GM18861 (cell line): Measurements from ENCODE around the gene NRG3.
"Not testable (repeated sequence)": the region's sequence is repeated elsewhere in the genome, so short reads cannot be mapped to it uniquely, and the experiment has no call there.

Experiments used
- ATAC-seq: cut with Tn5 transposase; IDR thresholded peaks from one replicate; pipeline ENCODE4 v1.9.1; 2021; ENCODE audit not compliant: unreplicated experiment

Gene NRG3

DNA sequence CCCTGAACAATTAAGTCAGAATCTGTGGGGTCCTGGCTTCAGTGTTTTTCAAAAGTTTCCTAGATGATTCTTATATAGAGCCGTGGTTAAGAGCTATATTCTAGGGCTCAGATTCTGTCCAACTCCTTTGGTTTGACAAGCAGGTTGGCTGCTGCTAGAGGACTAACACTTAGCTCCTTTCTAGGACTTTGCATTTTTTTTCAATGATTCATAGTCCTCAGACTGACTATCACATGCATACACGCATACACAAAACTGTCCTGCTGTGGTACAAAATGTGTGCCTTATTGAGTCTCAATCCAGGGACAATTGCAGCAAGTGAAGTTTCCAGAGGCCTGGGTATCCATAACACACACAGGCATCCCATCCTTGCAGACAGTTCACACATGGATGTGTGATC is 392.0 kb downstream of the NRG3 start:
- ATAC-seq = no peak

DNA sequence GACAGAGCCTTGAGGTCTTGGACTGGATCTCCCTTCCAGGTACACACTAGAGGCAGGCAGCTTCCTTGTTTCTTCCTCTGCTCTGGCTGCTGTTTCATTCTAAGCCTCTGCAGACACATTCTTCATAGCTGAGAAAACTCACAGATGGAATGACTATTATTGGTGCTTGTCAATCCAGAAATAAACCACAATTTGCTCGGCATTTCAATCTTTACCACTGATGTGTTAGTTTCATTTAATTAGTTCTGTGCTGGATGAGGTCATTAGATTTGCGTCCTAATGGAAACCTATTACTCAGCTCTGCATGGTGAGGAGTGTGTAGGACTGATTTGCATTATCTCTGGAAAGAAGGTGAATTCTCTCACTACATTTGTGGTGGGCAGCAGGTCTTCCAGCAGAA is 392.5 kb downstream of the NRG3 start:
- ATAC-seq = no peak

GRCh38 chr10:82267960-82268359 is 393.0 kb downstream of the NRG3 start:
- no peak for ATAC-seq

GRCh38 chr10:82277591-82277990 is 402.6 kb downstream of the NRG3 start:
- no peak for ATAC-seq

GRCh38 chr10:82278401-82279182 is 403.6 kb downstream of the NRG3 start:
- ATAC-seq = no peak

GRCh38 chr10:82282782-82283456 is 407.9 kb downstream of the NRG3 start:
- ATAC-seq = no peak

DNA sequence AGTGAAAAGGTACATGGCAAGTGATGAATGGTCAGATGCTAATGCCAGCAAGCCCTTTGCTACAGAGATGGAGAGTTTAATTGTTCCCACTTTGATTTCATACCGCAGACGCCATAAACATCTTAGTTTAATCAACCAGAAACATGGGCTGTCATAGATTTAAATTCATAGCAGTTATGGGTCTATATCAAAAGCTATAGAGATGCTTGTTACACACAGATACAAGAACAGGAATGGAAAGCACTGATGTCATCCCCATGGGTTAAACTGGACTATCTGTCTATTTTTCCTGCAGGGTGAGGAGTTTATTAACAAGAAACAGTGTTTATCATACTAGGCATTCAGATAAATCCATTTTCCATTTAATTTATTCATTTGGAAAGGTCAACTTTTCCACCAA is 409.2 kb downstream of the NRG3 start:
- no peak for ATAC-seq

DNA sequence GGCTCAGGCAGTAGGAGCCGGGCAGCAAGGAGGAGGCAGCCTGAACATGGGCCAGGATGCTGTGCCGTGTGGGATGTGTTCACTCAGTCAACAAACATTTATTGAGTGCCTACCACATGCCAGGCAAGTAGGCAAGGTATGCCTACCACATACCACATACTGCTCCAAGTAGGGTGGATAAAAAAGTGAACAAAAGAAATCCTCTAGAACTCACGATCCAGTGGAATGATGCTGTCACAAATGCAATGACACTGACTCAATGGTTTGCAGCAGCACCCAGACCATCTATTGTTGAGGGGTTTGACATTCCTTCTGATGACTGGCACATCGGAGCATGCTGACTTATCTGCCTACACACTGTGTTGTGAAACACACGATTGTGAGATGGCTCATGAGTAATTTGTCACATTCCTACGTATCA is 413.5 kb downstream of the NRG3 start:
- ATAC-seq = no peak

DNA sequence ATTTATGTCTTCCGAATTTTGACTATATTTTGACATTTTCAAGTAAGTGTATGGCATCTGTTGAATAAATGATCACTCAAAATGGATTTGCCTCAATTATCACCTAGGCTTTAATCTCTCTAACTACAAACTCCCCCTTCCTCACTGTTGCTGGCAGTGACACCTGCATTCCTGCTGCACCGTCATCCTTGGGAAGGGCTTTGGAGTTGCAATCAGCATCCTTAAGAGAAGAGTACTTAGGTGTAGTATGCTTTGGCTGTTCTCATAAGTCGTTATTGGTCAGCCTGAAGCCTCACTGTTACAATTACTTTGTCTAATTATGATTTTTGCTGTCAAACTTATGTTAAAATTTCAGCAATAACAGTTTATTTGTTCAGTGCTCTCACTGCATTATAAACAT is 415.0 kb downstream of the NRG3 start:
- no peak for ATAC-seq

DNA sequence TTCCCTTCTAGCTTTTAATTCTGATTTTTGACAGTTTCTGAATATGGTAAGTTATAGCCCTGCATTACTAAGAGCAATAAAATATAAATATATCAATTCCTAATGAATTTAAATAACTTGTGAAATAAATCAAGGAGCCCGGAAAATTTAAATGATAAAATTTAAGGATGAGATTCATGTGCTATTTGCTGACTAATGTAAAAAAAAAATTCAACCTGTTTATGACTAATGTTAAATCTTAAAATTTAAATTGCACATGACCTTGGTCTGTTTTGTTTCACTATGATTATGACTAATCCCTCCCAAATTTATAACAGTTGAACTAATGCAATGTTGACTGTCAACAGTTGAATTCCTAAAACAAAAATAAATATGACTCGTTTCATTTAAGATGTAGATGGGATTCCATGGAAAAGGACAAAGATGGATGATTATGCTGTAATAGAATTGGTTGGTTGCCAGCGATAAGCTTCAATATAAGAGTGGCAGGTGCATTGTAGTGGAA is 419.9 kb downstream of the NRG3 start:
- no peak for ATAC-seq

DNA sequence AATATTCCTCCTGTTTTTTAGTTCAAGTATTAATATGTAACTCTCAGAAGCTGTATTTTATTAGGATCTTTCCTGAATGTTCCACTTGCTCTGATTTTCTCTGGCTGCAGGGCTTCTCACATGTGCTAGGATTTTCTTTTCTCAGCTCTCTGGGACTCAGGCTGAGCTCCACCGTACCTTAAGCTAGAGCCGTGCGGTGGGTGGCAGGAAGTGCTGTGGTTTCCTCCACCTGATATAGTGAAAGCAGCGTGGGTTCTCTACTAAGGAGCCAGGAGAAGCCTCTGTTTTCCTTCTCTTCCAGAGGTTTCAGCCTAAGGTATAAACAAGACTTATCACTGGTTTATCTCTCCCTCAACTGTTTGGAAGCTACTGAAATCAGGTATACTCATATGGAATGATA is 433.6 kb downstream of the NRG3 start:
- ATAC-seq = no peak

GRCh38 chr10:82310839-82311238 is 435.8 kb downstream of the NRG3 start:
- ATAC-seq = no peak

- no peak for ATAC-seq
Observed at GRCh38 chr10:82313401-82313800, 438.4 kb downstream of the NRG3 start.

DNA sequence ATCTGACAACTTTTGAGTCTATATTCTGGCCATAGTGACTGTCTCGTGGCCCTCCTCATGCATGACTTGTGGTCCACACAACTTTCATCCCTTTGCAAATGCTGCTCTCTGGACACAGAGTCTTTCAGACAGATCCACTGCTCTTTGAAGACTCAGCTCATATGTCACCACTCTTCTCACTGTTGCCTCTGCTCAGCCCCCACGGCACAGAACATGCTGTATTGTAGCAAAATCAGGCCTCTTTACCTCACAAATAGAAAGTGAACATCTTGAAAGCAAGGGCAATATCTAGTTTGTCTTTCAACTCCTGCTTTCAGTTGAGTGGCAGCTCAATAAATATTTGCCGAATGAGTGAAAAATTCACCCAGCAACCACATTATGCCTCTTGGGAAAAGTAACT is 443.5 kb downstream of the NRG3 start:
- no peak for ATAC-seq

GRCh38 chr10:82319074-82319473 is 444.1 kb downstream of the NRG3 start:
- ATAC-seq = no peak

DNA sequence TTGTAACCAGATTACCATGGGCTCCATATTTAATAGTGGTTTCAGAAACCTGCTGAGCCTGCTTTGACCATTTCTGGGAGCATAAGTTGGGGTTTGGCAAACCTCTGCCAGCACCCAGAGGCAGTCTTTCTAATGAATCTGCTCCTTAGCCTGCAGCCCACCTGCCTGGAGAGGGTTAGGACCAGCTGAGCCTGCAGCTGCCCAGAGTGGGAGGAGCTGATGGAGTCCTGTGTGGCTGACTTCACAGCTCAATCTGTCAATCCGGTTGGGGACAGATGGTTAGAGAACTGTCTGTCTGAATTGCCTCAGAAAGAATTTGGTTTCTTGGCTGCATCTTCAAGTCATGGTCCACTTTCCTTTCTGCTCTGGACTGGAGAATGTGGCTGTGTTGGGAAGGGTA is 444.6 kb downstream of the NRG3 start:
- ATAC-seq = no peak

DNA sequence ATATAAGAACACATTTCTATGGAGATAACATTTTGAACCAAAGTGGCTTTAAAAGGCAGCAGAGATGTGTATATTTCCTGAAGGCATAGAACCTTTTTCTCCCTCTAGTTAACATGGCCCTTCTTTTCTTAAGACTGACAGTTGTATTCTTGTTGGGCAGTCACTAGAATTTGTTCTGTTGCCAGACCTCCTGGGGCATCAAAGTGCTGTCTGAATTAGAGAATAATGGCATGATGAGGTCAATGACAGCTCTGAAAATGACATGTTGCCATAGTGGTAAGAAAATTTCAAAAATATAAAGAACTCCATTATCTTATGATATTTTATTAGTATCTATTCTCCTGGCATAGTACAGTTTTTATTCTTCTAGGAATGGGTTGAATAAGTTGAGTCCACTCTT is 446.7 kb downstream of the NRG3 start:
- ATAC-seq = no peak

DNA sequence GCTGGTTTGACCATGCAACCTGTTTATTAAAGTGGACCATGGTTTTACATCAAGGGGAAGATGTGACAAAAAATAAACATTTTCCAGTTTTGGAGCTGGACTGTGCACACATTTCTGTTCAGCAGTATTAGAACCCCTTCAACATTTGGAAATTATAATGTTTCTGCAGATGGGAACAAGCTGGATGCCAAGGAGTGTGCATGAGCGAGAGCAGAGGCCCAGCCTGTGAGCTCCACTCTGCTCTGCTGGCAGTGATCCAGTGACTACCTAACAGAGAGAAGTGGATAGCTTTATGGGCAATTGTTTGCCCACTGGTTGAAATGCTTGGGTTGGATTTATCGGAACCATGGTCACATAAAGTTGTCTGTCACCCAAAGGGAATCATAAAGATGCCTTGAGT is 456.7 kb downstream of the NRG3 start:
- ATAC-seq = no peak

DNA sequence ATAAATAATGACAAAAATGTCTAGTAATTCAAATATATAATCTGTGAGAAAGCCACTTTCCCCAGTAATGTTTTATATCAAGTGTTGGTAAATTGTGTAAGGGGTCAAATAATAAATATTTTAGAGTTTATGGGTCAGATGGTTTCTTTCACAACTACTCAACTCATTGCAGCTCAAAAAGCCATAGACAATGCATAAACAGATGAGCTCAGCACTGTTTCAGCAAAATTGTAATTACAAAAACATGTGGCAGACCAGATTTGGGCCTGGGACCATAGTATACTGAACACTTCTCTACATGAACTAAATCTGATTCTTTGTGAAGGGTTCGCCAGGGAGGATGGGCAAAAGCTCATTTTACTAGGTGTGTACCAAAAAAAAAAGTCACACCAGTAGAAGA is 460.8 kb downstream of the NRG3 start:
- ATAC-seq = no peak

DNA sequence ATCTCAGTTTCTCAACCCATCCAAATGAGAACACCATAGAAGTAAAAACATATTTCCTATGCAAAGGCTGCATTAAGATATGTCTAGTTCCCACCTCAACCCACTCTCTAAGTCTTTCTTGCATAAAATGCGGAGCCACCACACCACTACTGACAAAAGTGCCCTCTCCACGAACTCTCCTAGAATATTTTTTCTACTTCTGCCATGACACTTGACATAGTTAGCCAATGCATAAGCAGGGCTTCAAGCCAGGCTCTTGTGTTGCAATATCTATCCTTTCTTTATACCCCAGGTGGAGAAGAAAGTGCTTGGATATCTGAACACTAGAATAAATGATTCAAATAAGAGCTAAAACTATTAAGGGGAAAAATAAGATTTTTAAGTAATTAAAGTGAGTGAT is 465.2 kb downstream of the NRG3 start:
- no peak for ATAC-seq

DNA sequence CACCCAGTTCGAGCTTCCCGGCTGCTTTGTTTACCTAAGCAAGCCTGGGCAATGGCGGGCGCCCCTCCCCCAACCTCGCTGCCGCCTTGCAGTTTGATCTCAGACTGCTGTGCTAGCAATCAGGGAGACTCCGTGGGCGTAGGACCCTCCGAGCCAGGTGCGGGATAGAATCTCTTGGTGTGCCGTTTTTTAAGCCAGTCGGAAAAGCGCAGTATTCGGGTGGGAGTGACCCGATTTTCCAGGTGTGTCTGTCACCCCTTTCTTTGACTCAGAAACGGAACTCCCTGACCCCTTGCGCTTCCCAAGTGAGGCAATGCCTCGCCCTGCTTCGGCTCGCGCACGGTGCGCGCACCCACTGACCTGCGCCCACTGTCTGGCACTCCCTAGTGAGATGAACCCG is 474.6 kb downstream of the NRG3 start:
- ATAC-seq = not testable (repeated sequence)

- no peak for ATAC-seq
Observed at GRCh38 chr10:82353381-82353780, 478.4 kb downstream of the NRG3 start.
